Endometrium (tissue), 2 donors: Measurements from ENCODE around the gene SMNDC1.
"Not testable (repeated sequence)": the region's sequence is repeated elsewhere in the genome, so short reads cannot be mapped to it uniquely, and the experiment has no call there.

Source experiments
- FAIRE-seq: peaks from 2 replicates; lab custom pipeline; 2012; peaks lifted over from hg19 to GRCh38; lab: Jason Lieb, UNC
- donor health status: control.
- donor health status: control.

SMNDC1 gene

GRCh38 chr10:110279407-110279986, 25.2 kb downstream of the SMNDC1 start:
- peak; percentile 97 for FAIRE-seq

- no peak for FAIRE-seq
Observed at GRCh38 chr10:110278562-110279406, 25.9 kb downstream of the SMNDC1 start.

- FAIRE-seq, result no peak
Observed at GRCh38 chr10:110277591-110277990, 27.1 kb downstream of the SMNDC1 start.

- no peak for FAIRE-seq
Observed at GRCh38 chr10:110276603-110277002, 28.1 kb downstream of the SMNDC1 start.

- no peak for FAIRE-seq
Observed at GRCh38 chr10:110275128-110275729, 29.5 kb downstream of the SMNDC1 start.

GRCh38 chr10:110274647-110275046, 30.1 kb downstream of the SMNDC1 start:
- FAIRE-seq, result no peak

- no peak for FAIRE-seq
Observed at GRCh38 chr10:110274072-110274627, 30.6 kb downstream of the SMNDC1 start.

- no peak for FAIRE-seq
Observed at GRCh38 chr10:110273474-110273873, 31.2 kb downstream of the SMNDC1 start.

GRCh38 chr10:110272995-110273394, 31.7 kb downstream of the SMNDC1 start:
- not testable (repeated sequence) for FAIRE-seq

- no peak for FAIRE-seq
Observed at GRCh38 chr10:110269374-110270318, 35.1 kb downstream of the SMNDC1 start.

GRCh38 chr10:110268971-110269370, 35.7 kb downstream of the SMNDC1 start:
- no peak for FAIRE-seq

GRCh38 chr10:110268442-110268841, 36.3 kb downstream of the SMNDC1 start:
- no peak for FAIRE-seq

- FAIRE-seq, result no peak
Observed at GRCh38 chr10:110267276-110267675, 37.4 kb downstream of the SMNDC1 start.

- no peak for FAIRE-seq
Observed at GRCh38 chr10:110265573-110266193, 39.0 kb downstream of the SMNDC1 start.

GRCh38 chr10:110263164-110263563, 41.6 kb downstream of the SMNDC1 start:
- FAIRE-seq, result no peak

GRCh38 chr10:110260746-110261477, 43.8 kb downstream of the SMNDC1 start:
- peak; percentile 93 for FAIRE-seq

- FAIRE-seq, result no peak
Observed at GRCh38 chr10:110259317-110259716, 45.4 kb downstream of the SMNDC1 start.

GRCh38 chr10:110258542-110258941, 46.2 kb downstream of the SMNDC1 start:
- FAIRE-seq, result no peak

GRCh38 chr10:110254467-110254866, 50.3 kb downstream of the SMNDC1 start:
- FAIRE-seq, result no peak

GRCh38 chr10:110252151-110252550, 52.6 kb downstream of the SMNDC1 start:
- FAIRE-seq, result no peak

- not testable (repeated sequence) for FAIRE-seq
Observed at GRCh38 chr10:110251392-110251791, 53.3 kb downstream of the SMNDC1 start.
